Large intestine (tissue), 3 donors: ENCODE measurements around the gene ZFTA. TPM values are rescaled to one million over a fixed set of nuclear protein-coding genes. Genes with fewer than 3 reads are reported as not detected.
"Not testable (repeated sequence)": the region's sequence is repeated elsewhere in the genome, so short reads cannot be mapped to it uniquely, and the experiment has no call there.

Experiments used
- DNase-seq, 2 donors: peaks; one replicate each; pipeline versions ENCODE4 v3.0.0 to v3.0.0-alpha.2; 2013
- H3K27ac ChIP-seq: one replicate; pipeline ENCODE4 v1.5.1; 2013; ENCODE audit warnings: low read length
- H3K27me3 ChIP-seq: 2 replicates; pipeline ENCODE4 v1.6.1; 2013; ENCODE audit warnings: low read length; ENCODE audit not compliant: control insufficient read depth, insufficient read depth
- H3K36me3 ChIP-seq: 2 replicates; pipeline ENCODE4 v1.6.1; 2013; ENCODE audit warnings: low read length; ENCODE audit not compliant: control insufficient read depth, insufficient read depth
- H3K4me1 ChIP-seq: one replicate; pipeline ENCODE4 v1.6.1; 2013; ENCODE audit warnings: low read length; ENCODE audit not compliant: control insufficient read depth, insufficient read depth
- H3K4me3 ChIP-seq: one replicate; pipeline ENCODE4 v1.5.1; 2013; ENCODE audit warnings: low read length
- H3K9me3 ChIP-seq: one replicate; pipeline ENCODE4 v1.6.1; 2013; ENCODE audit warnings: mild to moderate bottlenecking, low read depth, low read length, moderate library complexity; ENCODE audit not compliant: control insufficient read depth
- WGBS: methylation state at CpG from one replicate; pipeline ENCODE4 v1.1.5; 2013; ENCODE audit warnings: low lambda C conversion rate; ENCODE audit not compliant: insufficient coverage; 5-methylcytosine and 5-hydroxymethylcytosine counted together
- polyA plus RNA-seq: library from polyadenylated mRNA; unstranded; fragments of 120-200 nt; gene quantifications from one replicate; pipeline ENCODE4 v1.2.1, GENCODE V29; 2013

The ZFTA gene
- polyA plus RNA-seq, 1 donor = 48.8 TPM

- H3K4me3 ChIP-seq, DNase-seq, H3K4me1 ChIP-seq, H3K27me3 ChIP-seq, H3K36me3 ChIP-seq, H3K9me3 ChIP-seq, H3K27ac ChIP-seq: not testable (repeated sequence)
- WGBS = no CpG with 5 or more reads among the region's 11 CpGs
Measured at GRCh38 chr11:63810383-63810782, 41.8 kb upstream of the ZFTA start.

- no CpG with 5 or more reads among the region's 9 CpGs for WGBS
- DNase-seq = no peak
- H3K27ac ChIP-seq = no peak overlapping the region
- peaks cover 11% of the 10 kb centered on the region for H3K4me1 ChIP-seq
- no peaks in the 10 kb centered on the region for H3K36me3 ChIP-seq
- no peaks in the 10 kb centered on the region for H3K27me3 ChIP-seq
- no peak overlapping the region for H3K4me3 ChIP-seq
- no peaks in the 10 kb centered on the region for H3K9me3 ChIP-seq
Measured at GRCh38 chr11:63805844-63806415, 37.4 kb upstream of the ZFTA start.

GRCh38 chr11:63804259-63804658 is 35.7 kb upstream of the ZFTA start:
- WGBS = 60% methylated on average over 1 of the region's 6 CpGs
- Histone ChIP-seq H3K4me3 (no peak overlapping the region), H3K27me3 (no peaks in the 10 kb centered on the region), H3K27ac (peak overlapping the region; percentile 24), H3K4me1 (peaks cover 11% of the 10 kb centered on the region), H3K9me3 (no peaks in the 10 kb centered on the region), H3K36me3 (no peaks in the 10 kb centered on the region)
- peak; percentile 88 to 93 for DNase-seq

- no peaks in the 10 kb centered on the region for H3K36me3 ChIP-seq
- WGBS = 80% methylated on average over 1 of the region's 10 CpGs
- H3K9me3 ChIP-seq = no peaks in the 10 kb centered on the region
- no peaks in the 10 kb centered on the region for H3K27me3 ChIP-seq
- peak in 1 of 2 donors; percentile 56 for DNase-seq
- H3K4me1 ChIP-seq = peaks cover 11% of the 10 kb centered on the region
- no peak overlapping the region for H3K4me3 ChIP-seq
- H3K27ac ChIP-seq = no peak overlapping the region
Measured at GRCh38 chr11:63802637-63803414, 34.3 kb upstream of the ZFTA start.

GRCh38 chr11:63800921-63801320 is 32.3 kb upstream of the ZFTA start:
- Histone ChIP-seq H3K9me3 (no peaks in the 10 kb centered on the region), H3K4me3 (no peak overlapping the region), H3K4me1 (peaks cover 11% of the 10 kb centered on the region), H3K36me3 (no peaks in the 10 kb centered on the region), H3K27me3 (no peaks in the 10 kb centered on the region), H3K27ac (no peak overlapping the region)
- no peak for DNase-seq
- WGBS = 100% methylated on average over 4 of the region's 5 CpGs

- no peak overlapping the region for H3K4me3 ChIP-seq
- DNase-seq = no peak
- no CpG with 5 or more reads among the region's 11 CpGs for WGBS
Measured at GRCh38 chr11:63795066-63795465, 26.5 kb upstream of the ZFTA start.

GRCh38 chr11:63793161-63793560 is 24.6 kb upstream of the ZFTA start:
- Histone ChIP-seq H3K27ac (no peak overlapping the region), H3K9me3 (peaks cover 12% of the 10 kb centered on the region), H3K4me1 (no peaks in the 10 kb centered on the region), H3K4me3 (no peak overlapping the region), H3K36me3 (no peaks in the 10 kb centered on the region), H3K27me3 (no peaks in the 10 kb centered on the region)
- no peak for DNase-seq

More at GRCh38 chr11:63795066-63795465, 26.5 kb upstream of the ZFTA start:
- Histone ChIP-seq H3K27me3 (no peaks in the 10 kb centered on the region), H3K4me1 (no peaks in the 10 kb centered on the region), H3K9me3 (peaks cover 12% of the 10 kb centered on the region), H3K27ac (no peak overlapping the region), H3K36me3 (no peaks in the 10 kb centered on the region)

GRCh38 chr11:63791495-63792167 is 23.1 kb upstream of the ZFTA start:
- no peak overlapping the region for H3K27ac ChIP-seq
- 96% methylated on average over 4 of the region's 6 CpGs for WGBS

GRCh38 chr11:63785823-63786222 is 17.2 kb upstream of the ZFTA start:
- H3K4me1 ChIP-seq = no peaks in the 10 kb centered on the region
- no CpG with 5 or more reads among the region's 1 CpG for WGBS
- H3K36me3 ChIP-seq = no peaks in the 10 kb centered on the region

More at GRCh38 chr11:63791495-63792167, 23.1 kb upstream of the ZFTA start:
- Histone ChIP-seq H3K27me3 (no peaks in the 10 kb centered on the region), H3K9me3 (peaks cover 12% of the 10 kb centered on the region), H3K4me1 (no peaks in the 10 kb centered on the region), H3K4me3 (no peak overlapping the region), H3K36me3 (no peaks in the 10 kb centered on the region)
- DNase-seq = no peak

GRCh38 chr11:63783925-63784592 is 15.5 kb upstream of the ZFTA start:
- no peak overlapping the region for H3K27ac ChIP-seq
- H3K4me3 ChIP-seq = no peak overlapping the region
- H3K27me3 ChIP-seq = no peaks in the 10 kb centered on the region
- H3K9me3 ChIP-seq = no peaks in the 10 kb centered on the region
- H3K36me3 ChIP-seq = no peaks in the 10 kb centered on the region
- H3K4me1 ChIP-seq = no peaks in the 10 kb centered on the region
- no peak for DNase-seq
- no CpG with 5 or more reads among the region's 7 CpGs for WGBS

More at GRCh38 chr11:63785823-63786222, 17.2 kb upstream of the ZFTA start:
- no peaks in the 10 kb centered on the region for H3K27me3 ChIP-seq
- no peak overlapping the region for H3K27ac ChIP-seq
- DNase-seq = no peak
- no peak overlapping the region for H3K4me3 ChIP-seq
- peaks cover 3% of the 10 kb centered on the region for H3K9me3 ChIP-seq
